GM23338 (cell line): ENCODE measurements around the gene VEPH1. TPM values are rescaled to one million over a fixed set of nuclear protein-coding genes. Genes with fewer than 3 reads are reported as not detected.

Source experiments
- ATAC-seq: fragments of 200-7000 bp; cut with Tn5 transposase; 3 replicates; pipeline ENCODE4 v1.9.1; 2020
- DNase-seq: peaks from one replicate; pipeline ENCODE4 v3.0.0-alpha.2; 2015; ENCODE audit warnings: low spot score
- H2AFZ ChIP-seq: fragments of 200-600 bp; sonication (generic); 2 replicates; pipeline ENCODE4 v1.8.0; 2016; ENCODE audit warnings: antibody characterized with exemption, mild to moderate bottlenecking, moderate library complexity
- H3F3A ChIP-seq: fragments of 200-600 bp; sonication (generic); replicated peaks from 2 replicates; pipeline ENCODE4 v1.8.0; 2017; ENCODE audit warnings: antibody characterized with exemption, mixed run types, low read depth
- H3K27ac ChIP-seq: fragments of 200-600 bp; sonication (generic); 2 replicates; pipeline ENCODE4 v1.6.1; 2016; ENCODE audit warnings: low read depth
- H3K27me3 ChIP-seq: fragments of 200-600 bp; sonication (generic); 2 replicates; pipeline ENCODE4 v1.8.0; 2016; ENCODE audit warnings: mild to moderate bottlenecking, mixed run types, moderate library complexity; ENCODE audit not compliant: insufficient read depth
- H3K36me3 ChIP-seq: fragments of 200-600 bp; sonication (generic); 2 replicates; pipeline ENCODE4 v1.8.0; 2016; ENCODE audit warnings: mild to moderate bottlenecking; ENCODE audit not compliant: insufficient read depth
- H3K4me1 ChIP-seq: fragments of 200-600 bp; sonication (generic); 2 replicates; pipeline ENCODE4 v1.8.0; 2016; ENCODE audit warnings: mild to moderate bottlenecking, moderate library complexity; ENCODE audit not compliant: insufficient read depth
- H3K4me2 ChIP-seq: fragments of 200-600 bp; sonication (generic); 2 replicates; pipeline ENCODE4 v1.7.1; 2017; ENCODE audit warnings: mixed run types
- H3K4me3 ChIP-seq: fragments of 200-600 bp; sonication (generic); 2 replicates; pipeline ENCODE4 v1.6.1; 2016; ENCODE audit warnings: mixed run types
- H3K79me2 ChIP-seq: fragments of 200-600 bp; sonication (generic); replicated peaks from 2 replicates; pipeline ENCODE4 v1.8.0; 2017; ENCODE audit warnings: mild to moderate bottlenecking; ENCODE audit not compliant: insufficient read depth
- H3K9me2 ChIP-seq: fragments of 200-600 bp; sonication (generic); 2 replicates; pipeline ENCODE4 v1.8.0; 2017; ENCODE audit not compliant: insufficient read depth
- H4K20me1 ChIP-seq: fragments of 200-600 bp; sonication (generic); replicated peaks from 2 replicates; pipeline ENCODE4 v1.8.0; 2017; ENCODE audit warnings: mild to moderate bottlenecking; ENCODE audit not compliant: insufficient read depth
- H3K27ac Mint-ChIP-seq: 2 replicates; pipeline ENCODE4 v1.8.0; 2020; ENCODE audit warnings: inconsistent platforms, mild to moderate bottlenecking, moderate library complexity, mixed read lengths
- H3K27me3 Mint-ChIP-seq: 3 replicates; pipeline ENCODE4 v1.8.0; 2022; ENCODE audit warnings: low read depth, mild to moderate bottlenecking, moderate library complexity, mixed read lengths, inconsistent platforms; ENCODE audit not compliant: insufficient read depth, poor library complexity
- H3K36me3 Mint-ChIP-seq: 3 replicates; pipeline ENCODE4 v1.8.0; 2021; ENCODE audit warnings: low read depth, mild to moderate bottlenecking, inconsistent platforms, moderate library complexity, mixed read lengths
- H3K4me1 Mint-ChIP-seq: 3 replicates; pipeline ENCODE4 v1.8.0; 2020; ENCODE audit warnings: mild to moderate bottlenecking, inconsistent platforms, mixed read lengths
- H3K4me3 Mint-ChIP-seq: 3 replicates; pipeline ENCODE4 v1.8.0; 2021; ENCODE audit warnings: moderate library complexity, mild to moderate bottlenecking, inconsistent platforms, mixed read lengths
- H3K9me3 Mint-ChIP-seq: 3 replicates; pipeline ENCODE4 v1.8.0; 2020; ENCODE audit warnings: moderate library complexity, mild to moderate bottlenecking, inconsistent platforms, mixed read lengths
- CREB1 ChIP-seq: fragments of 250-450 bp; sonication (Bioruptor Pico); IDR thresholded peaks from 2 replicates; pipeline ENCODE4 v1.5.0; 2020; ENCODE audit warnings: low read depth, mild to moderate bottlenecking, moderate library complexity
- EZH2 ChIP-seq: fragments of 200-600 bp; sonication (generic); IDR thresholded peaks from one replicate; pipeline ENCODE4 v1.8.0; 2017; ENCODE audit warnings: antibody characterized with exemption, mild to moderate bottlenecking, low read depth; ENCODE audit not compliant: unreplicated experiment
- EZH2phosphoT487 ChIP-seq: fragments of 200-600 bp; sonication (generic); IDR thresholded peaks from one replicate; pipeline ENCODE4 v1.8.1; 2018; ENCODE audit warnings: antibody characterized with exemption; ENCODE audit not compliant: unreplicated experiment
- JUNB ChIP-seq: IDR thresholded peaks from one replicate; pipeline ENCODE4 v1.6.1; 2016; ENCODE audit warnings: antibody characterized with exemption; ENCODE audit not compliant: unreplicated experiment
- NANOG ChIP-seq: IDR thresholded peaks from 2 replicates; pipeline ENCODE4 v1.6.1; 2016; ENCODE audit warnings: antibody characterized with exemption, borderline replicate concordance
- REST ChIP-seq: IDR thresholded peaks from one replicate; pipeline ENCODE4 v1.6.1; 2018; ENCODE audit warnings: antibody characterized with exemption; ENCODE audit not compliant: unreplicated experiment
- STAT1 ChIP-seq: IDR thresholded peaks from one replicate; pipeline ENCODE4 v1.6.1; 2016; ENCODE audit warnings: antibody characterized with exemption; ENCODE audit not compliant: unreplicated experiment
- ZNF114 ChIP-seq: fragments of 250-450 bp; sonication (Bioruptor Pico); IDR thresholded peaks from 2 replicates; pipeline ENCODE4 v1.5.0; 2020; ENCODE audit warnings: mild to moderate bottlenecking, moderate library complexity
- ZNF331 ChIP-seq: fragments of 250-450 bp; sonication (Bioruptor Pico); IDR thresholded peaks from 2 replicates; pipeline ENCODE4 v1.5.0; 2020; ENCODE audit warnings: low read depth, mild to moderate bottlenecking, moderate library complexity
- ZNF462 ChIP-seq: fragments of 250-450 bp; sonication (Bioruptor Pico); IDR thresholded peaks from 2 replicates; pipeline ENCODE4 v1.5.0; 2020; ENCODE audit warnings: mild to moderate bottlenecking, moderate library complexity
- polyA plus RNA-seq: library from polyadenylated mRNA; unstranded; fragments of >200 nt; fragmentation: Nextera tagmentation; extraction: Ambion mirVana; gene quantifications from 2 replicates; pipeline ENCODE4 v1.2.1, GENCODE V29; 2016
- total RNA-seq: library from RNA; depleted of rRNA; stranded (reverse); fragments of >200 nt; shearing (Covaris generic); gene quantifications from 2 replicates; pipeline ENCODE4 v1.2.3, GENCODE V29; 2014

Gene VEPH1
- total and polyA plus RNA-seq, 2 experiments from 2014 or later: 15.4 to 33.8 TPM

- TF ChIP-seq ZNF331 (CRISPR knock-in tag) (no peak), JUNB (no peak), EZH2phosphoT487 (no peak), NANOG (no peak), STAT1 (no peak), CREB1 (CRISPR knock-in tag) (no peak)
Measured at GRCh38 chr3:157384491-157384890, 118.7 kb downstream of the VEPH1 start (continued).

- no peaks in the 10 kb centered on the region for H4K20me1 ChIP-seq
- Mint-ChIP-seq H3K27ac (no peak overlapping the region), H3K27me3 (no peaks in the 10 kb centered on the region), H3K9me3 (no peaks in the 10 kb centered on the region), H3K4me3 (no peak overlapping the region), H3K4me1 (peaks cover 11% of the 10 kb centered on the region; the same call in 2 of the 3 replicates), H3K36me3 (no peaks in the 10 kb centered on the region)
- H3K4me2 ChIP-seq: no peak overlapping the region
- no peak overlapping the region for H3K27ac ChIP-seq
- TF ChIP-seq ZNF114 (CRISPR knock-in tag) (no peak), EZH2 (no peak), ZNF462 (CRISPR knock-in tag) (no peak), REST (no peak), EZH2phosphoT487 (no peak), STAT1 (no peak), CREB1 (CRISPR knock-in tag) (no peak), JUNB (no peak)
- H3K4me1 ChIP-seq: no peaks in the 10 kb centered on the region
- H2AFZ ChIP-seq: no peak overlapping the region
- ATAC-seq (no peak), DNase-seq (no peak)
- no peaks in the 10 kb centered on the region for H3K36me3 ChIP-seq
- no peaks in the 10 kb centered on the region for H3K9me2 ChIP-seq
- no peaks in the 10 kb centered on the region for H3F3A ChIP-seq
- H3K27me3 ChIP-seq: no peaks in the 10 kb centered on the region
- no peaks in the 10 kb centered on the region for H3K79me2 ChIP-seq
- no peak overlapping the region for H3K4me3 ChIP-seq
Measured at GRCh38 chr3:157384031-157384430, 119.2 kb downstream of the VEPH1 start.
